ENCODE results near the gene MPPED1. TPM values are rescaled to one million over a fixed set of nuclear protein-coding genes. Genes with fewer than 3 reads are reported as not detected.

MPPED1 gene
- total RNA-seq, 1 donor from 2014 or later: not detected

DNA sequence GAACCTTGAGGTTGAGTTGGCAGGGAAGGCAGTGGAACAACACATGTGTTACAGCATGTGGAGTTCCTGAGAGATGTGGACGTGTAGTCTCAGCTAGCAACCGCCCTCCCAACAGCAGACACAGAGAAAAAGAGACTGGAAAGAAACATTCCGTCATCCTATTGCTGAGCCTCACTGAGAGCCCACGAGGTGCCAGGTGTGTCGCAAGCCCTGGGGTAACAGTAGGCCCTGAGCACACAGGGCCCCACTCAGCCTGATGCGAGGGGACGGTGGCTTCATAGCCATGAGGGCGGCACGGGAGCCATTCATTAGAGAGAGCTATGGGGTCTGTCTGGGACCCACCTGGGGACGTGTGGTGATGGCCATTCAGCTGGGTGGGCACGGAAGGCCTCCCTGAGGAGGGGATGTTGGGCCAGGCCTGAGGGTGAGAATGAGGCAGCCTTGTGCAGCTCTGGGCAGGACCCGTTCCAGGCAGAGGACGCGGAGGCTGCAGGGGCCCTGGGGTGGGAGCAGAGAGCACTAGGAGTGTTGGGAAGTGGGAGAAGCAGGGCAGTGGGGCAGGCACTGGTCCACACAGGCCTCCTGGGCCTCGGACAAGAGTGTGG, 26.2 kb downstream of the MPPED1 start:
- H3K4me3 ChIP-seq (ENCODE audit: insufficient read depth, low read depth, low read length): no peak overlapping the region
- Mint-ChIP-seq H3K9me3 (ENCODE audit: unreplicated experiment) (peaks cover 4% of the 10 kb centered on the region), H3K27me3 (ENCODE audit: low read depth, unreplicated experiment) (peaks cover 90% of the 10 kb centered on the region), H3K27ac (ENCODE audit: unreplicated experiment) (no peak overlapping the region), H3K4me3 (ENCODE audit: unreplicated experiment) (no peak overlapping the region), H3K4me1 (ENCODE audit: low read depth, unreplicated experiment) (no peaks in the 10 kb centered on the region), H3K36me3 (ENCODE audit: low read depth, unreplicated experiment) (no peaks in the 10 kb centered on the region)
- H3K4me2 ChIP-seq (ENCODE audit: low read length): no peak overlapping the region
- H3K27me3 ChIP-seq (ENCODE audit: insufficient read depth, low read length): peaks cover 17% of the 10 kb centered on the region
- no peaks in the 10 kb centered on the region for H3K36me3 ChIP-seq (ENCODE audit: insufficient read depth, low read length)
- DNase-seq (ENCODE audit: low read depth): no peak
- H3K27ac ChIP-seq (ENCODE audit: low read depth, low read length): no peak overlapping the region
- no peak overlapping the region for H3K9ac ChIP-seq (ENCODE audit: low read length)
- no peaks in the 10 kb centered on the region for H3K9me3 ChIP-seq (ENCODE audit: insufficient read depth, low read depth, low read length)
- no peaks in the 10 kb centered on the region for H3K4me1 ChIP-seq (ENCODE audit: insufficient read depth, low read length)
- no peak for FAIRE-seq
- TF ChIP-seq CTCF (IDR thresholded peaks at IDR 0.05; ENCODE audit: insufficient read depth, low read depth, low read length): no peak
- TF ChIP-seq EZH2 (IDR thresholded peaks at IDR 0.05; ENCODE audit: insufficient read depth, low read length): no peak
- no peaks in the 10 kb centered on the region for H3K79me2 ChIP-seq (ENCODE audit: insufficient read depth, low read length)
- H4K20me1 ChIP-seq (ENCODE audit: insufficient read depth, low read length): no peaks in the 10 kb centered on the region
- no peak overlapping the region for H2AFZ ChIP-seq (ENCODE audit: low read depth, low read length)

- H3K27me3 ChIP-seq (ENCODE audit: insufficient read depth, low read length): peaks cover 17% of the 10 kb centered on the region
- H3K36me3 Mint-ChIP-seq (ENCODE audit: low read depth, unreplicated experiment): no peaks in the 10 kb centered on the region
- no peak overlapping the region for H3K27ac Mint-ChIP-seq (ENCODE audit: unreplicated experiment)
- H3K36me3 ChIP-seq (ENCODE audit: insufficient read depth, low read length): no peaks in the 10 kb centered on the region
- no peaks in the 10 kb centered on the region for H4K20me1 ChIP-seq (ENCODE audit: insufficient read depth, low read length)
- no peak overlapping the region for H3K4me2 ChIP-seq (ENCODE audit: low read length)
- no peak overlapping the region for H3K4me3 ChIP-seq (ENCODE audit: insufficient read depth, low read depth, low read length)
- H3K9me3 Mint-ChIP-seq (ENCODE audit: unreplicated experiment): peaks cover 4% of the 10 kb centered on the region
- DNase-seq (ENCODE audit: low read depth) (no peak), FAIRE-seq (no peak)
- no peak overlapping the region for H3K4me3 Mint-ChIP-seq (ENCODE audit: unreplicated experiment)
- H3K9ac ChIP-seq (ENCODE audit: low read length): no peak overlapping the region
- H3K27ac ChIP-seq (ENCODE audit: low read depth, low read length): no peak overlapping the region
- TF ChIP-seq EZH2 (IDR thresholded peaks at IDR 0.05; ENCODE audit: insufficient read depth, low read length) (no peak), CTCF (IDR thresholded peaks at IDR 0.05; ENCODE audit: insufficient read depth, low read depth, low read length) (no peak)
- H3K4me1 ChIP-seq (ENCODE audit: insufficient read depth, low read length): no peaks in the 10 kb centered on the region
- H3K79me2 ChIP-seq (ENCODE audit: insufficient read depth, low read length): no peaks in the 10 kb centered on the region
- peaks cover 90% of the 10 kb centered on the region for H3K27me3 Mint-ChIP-seq (ENCODE audit: low read depth, unreplicated experiment)
- H3K4me1 Mint-ChIP-seq (ENCODE audit: low read depth, unreplicated experiment): no peaks in the 10 kb centered on the region
- H2AFZ ChIP-seq (ENCODE audit: low read depth, low read length): no peak overlapping the region
- H3K9me3 ChIP-seq (ENCODE audit: insufficient read depth, low read depth, low read length): no peaks in the 10 kb centered on the region
These were observed 27.0 kb downstream of the MPPED1 start for GRCh38 chr22:43438666-43439347.

Measured in astrocyte (in vitro differentiated cells and primary cell).